ENCODE measurements around the gene OAF.
A peak's percentile ranks its signal among the peaks of the same experiment; 100 is the strongest.

OAF gene

GRCh38 chr11:120205596-120206161 is 5.2 kb upstream of the OAF start:
- no peak for DNase-seq

DNA sequence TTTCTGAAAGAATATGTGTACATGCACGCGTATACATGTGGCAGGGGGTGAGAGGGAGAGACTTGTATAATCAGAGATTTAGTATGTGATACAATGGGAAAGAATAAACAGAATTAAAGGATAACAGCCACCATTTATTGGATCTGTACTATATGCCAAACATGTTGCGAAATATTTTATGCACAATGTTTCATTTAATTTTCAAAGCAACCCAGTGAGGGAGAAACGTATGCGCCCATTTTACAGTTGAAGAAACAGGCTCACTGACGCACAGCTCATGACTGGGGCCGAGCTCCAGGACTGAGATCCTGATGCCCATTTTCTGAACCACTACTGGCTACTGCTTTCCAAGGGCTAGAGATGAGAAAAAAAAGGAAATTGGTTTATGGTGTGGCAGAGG is 3.3 kb upstream of the OAF start:
- DNase-seq, result no peak

DNA sequence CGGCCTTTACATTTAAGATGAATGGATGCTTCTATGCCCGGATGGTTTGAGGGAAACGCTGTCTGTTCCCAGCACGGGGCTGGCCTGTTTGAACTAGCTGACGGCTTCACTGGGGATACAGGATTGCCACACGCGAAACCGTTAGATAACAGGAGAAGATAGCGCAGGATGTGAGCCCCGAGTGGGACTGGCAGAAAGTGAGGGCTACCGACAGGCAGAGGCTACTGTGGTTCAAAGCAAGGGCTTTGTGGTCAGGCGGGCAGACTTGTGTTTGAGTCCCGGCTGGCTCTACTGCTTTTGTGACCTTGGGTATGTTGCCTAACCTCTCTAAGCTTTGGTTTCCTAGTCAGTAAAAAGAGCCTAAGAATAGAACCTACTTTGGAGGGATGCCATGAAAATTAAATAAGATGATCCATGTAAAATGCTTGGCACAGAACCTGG is 2.8 kb upstream of the OAF start:
- DNase-seq, result peak in 1 of 2 donors; percentile 21

DNA sequence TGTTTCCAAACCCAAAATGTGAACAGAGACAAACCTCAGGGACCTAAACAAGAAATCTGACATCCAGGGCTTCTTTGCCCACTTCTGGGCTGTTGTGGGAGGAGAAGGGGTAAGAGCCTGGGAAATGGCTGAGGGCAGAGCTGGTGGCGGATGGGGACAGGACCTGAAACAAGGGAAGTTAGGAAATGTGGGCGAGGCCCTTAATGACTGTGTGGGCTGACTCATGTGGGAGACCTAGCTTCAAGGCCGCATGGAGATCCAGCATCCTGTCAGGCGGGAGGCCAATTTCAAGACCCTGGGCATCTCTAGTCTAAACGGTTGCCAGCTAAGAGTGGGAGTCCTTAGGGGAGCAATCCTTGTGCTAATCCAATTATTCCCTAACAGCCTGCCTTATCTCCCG is 2.1 kb upstream of the OAF start:
- DNase-seq, result peak in 1 of 2 donors; percentile 44

DNA sequence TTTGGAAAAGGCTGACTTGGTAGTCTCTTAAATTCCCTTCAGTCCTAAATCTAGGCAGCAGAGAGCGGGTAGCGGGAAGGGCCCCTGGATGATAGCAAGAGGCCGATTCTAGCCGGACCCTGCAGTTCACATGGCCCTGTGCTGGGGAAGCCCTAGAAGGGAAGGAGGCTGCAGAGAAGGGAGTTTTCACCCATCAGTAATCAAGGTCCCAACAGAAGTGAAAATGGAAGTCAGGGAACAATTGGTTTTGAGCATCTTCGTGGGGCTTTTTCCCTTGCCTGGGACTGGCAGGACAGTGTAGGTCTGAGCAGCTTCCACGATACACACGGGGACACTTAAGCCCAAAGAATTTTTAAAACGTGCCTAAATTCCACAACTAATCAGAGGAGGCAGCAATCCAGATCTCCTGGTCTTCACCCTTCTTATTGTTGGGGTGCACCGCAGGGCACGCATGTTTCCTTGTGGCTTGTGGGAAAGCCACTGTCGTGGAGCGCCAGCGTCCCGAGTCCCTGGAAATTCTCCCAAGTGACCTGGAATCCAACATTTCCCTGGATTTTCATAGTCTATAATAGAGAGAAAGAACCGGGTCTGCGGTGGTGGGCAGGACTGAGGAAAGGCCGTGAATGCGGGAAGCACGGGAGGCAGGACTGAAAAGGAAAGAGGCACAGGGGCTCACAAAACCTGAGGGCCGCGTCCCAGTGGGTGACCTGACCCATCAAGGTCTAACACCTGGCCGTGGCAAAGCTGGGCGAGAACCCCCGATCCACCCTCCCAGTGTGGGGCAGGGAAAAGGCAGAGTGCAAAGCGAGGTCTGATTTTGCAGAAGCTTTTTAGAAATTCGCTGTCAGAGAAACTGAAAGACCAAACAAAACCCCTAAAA is 846 bp upstream of the OAF start:
- DNase-seq, result no peak

DNA sequence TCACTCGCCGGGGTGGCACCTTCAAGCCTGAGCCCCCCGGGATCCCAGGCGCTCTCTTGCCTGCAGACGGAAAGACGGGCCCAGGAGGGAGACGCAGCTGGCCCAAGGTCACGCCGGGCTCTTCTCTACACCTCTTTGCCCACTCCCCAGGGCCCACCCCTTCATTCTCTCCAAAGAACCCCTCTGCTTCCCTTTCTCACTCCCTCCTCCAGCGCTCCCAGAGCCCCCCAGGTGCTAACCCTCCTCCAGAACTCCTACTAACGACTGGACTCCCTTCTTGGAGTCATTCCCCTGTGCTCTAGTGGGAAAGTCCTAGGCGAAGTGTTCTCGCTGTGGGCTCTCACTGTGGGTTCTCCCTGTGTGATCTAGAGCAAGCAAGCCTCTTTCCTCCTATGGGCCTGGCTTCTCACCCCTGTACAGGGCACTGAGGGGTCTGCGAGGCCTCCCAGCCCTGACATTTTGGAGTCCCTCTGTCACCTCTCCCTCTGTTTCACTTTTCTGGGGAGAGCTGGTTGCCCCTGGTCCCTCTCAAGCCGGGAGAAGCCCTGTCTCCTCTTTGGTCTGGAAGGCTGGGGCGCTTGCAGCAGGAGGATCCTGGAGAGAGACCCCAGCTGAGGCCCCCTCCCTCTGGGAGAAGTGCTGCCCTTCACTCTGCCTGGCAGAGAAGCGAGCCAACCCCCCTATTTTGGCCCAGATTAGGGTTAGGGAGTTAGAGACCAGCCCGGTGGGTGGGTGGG is 858 bp downstream of the OAF start:
- no peak for DNase-seq

- no peak for DNase-seq
These were observed 1.5 kb downstream of the OAF start for GRCh38 chr11:120212259-120212878.

- DNase-seq, result no peak
These were observed 2.1 kb downstream of the OAF start for GRCh38 chr11:120212926-120213325.

DNA sequence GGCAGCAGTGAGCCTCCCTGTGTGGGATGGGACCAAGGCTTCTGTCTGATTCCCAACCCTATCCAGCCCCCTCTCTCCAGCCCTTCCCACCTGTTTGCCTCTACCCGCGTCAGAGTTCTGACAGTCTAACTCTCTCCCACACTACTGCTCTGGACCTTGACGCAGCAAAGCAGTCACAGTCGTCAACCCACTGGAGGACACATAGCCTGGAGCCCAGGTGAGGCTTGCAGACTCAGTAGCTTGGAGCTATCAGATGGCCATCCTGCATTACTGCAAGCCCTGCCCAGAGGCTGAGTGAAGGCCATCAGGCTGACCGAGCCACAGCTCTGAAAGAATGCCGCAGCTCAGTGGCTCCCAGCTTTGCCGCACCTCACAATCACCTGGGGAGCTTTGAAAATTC is 3.7 kb downstream of the OAF start:
- no peak for DNase-seq

- DNase-seq, result no peak
These were observed 4.8 kb downstream of the OAF start for GRCh38 chr11:120215634-120216033.

DNA sequence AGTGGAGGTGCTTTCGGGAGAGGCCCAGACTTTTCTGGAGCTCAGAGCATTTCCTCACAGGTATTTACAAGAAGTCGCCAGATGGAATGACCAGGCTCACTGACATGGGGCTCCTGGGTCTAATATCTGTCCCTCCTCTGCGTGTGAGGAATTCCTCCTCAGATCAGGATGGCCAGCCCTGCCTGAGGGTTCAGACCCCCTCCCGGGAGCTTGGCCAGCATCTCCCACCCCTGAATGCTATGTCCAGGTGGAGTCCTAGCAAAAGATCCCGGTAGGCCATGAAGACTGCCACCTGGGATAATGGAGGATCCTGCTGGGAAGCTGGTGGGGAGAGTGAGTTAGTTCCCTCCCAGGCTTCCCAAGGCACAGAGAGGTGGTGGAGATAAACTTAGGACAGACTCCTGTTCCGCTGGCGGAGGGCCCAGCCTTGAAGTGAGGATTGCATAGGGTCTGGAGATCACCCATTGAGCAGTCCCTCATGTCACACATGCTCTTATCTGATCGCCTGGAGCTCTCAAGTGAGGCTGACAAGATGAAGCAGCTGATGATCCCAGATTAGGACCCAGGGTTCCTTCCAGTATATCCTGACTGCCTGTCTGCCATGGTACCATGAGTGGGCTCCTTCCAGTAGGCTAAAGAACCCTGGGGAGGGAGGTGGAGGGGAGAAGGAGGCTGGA is 5.7 kb downstream of the OAF start:
- DNase-seq, result no peak

DNA sequence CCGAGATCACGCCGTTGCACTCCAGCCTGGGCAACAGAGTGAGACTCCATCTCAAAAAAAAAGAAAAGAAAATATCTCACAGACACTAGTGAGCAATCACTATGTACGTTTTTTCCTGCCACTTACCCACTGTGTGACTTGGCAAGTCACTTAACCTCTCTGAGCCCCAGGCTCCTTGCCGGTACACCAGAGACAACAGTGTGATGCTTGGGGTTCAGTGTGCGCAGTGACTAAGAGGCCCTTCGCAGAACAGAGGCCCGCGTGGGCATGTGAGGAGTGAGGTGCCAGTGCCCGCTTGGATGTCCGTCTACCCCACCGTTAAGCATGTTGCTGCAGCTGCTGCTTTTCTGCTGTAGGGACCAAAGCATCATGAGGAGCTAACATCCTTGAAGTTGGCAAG is 6.7 kb downstream of the OAF start:
- no peak for DNase-seq

- DNase-seq, result no peak
These were observed 7.3 kb downstream of the OAF start for GRCh38 chr11:120217941-120218694.

- DNase-seq, result no peak
These were observed 7.8 kb downstream of the OAF start for GRCh38 chr11:120218695-120219033.

- DNase-seq, result no peak
These were observed 8.6 kb downstream of the OAF start for GRCh38 chr11:120219232-120219937.

- DNase-seq, result peak in 1 of 2 donors; percentile 41
These were observed 9.3 kb downstream of the OAF start for GRCh38 chr11:120219938-120220746.

GRCh38 chr11:120220747-120221037 is 9.9 kb downstream of the OAF start:
- no peak for DNase-seq

- DNase-seq, result no peak
These were observed 10.4 kb downstream of the OAF start for GRCh38 chr11:120221115-120221752.

- no peak for DNase-seq
These were observed 12.1 kb downstream of the OAF start for GRCh38 chr11:120222916-120223315.

DNA sequence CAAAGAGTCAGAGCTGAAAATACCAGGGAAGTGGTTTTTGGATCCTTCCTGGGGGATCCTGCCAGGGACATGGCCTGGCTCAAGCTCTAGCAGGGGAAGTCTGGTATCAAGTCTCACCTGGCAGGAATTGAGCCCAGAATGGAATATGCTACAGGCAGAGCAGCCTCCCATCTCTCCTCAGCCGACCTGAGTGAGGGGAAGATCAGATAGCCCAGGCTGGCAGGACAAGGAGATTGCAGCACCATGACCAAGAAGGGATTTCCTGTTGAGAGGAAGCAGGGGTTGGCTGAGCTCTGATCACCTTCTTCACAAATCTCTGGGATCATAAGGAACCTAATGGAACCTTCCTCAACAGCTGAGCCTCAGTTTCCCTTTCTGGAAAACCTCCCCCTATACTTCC is 13.0 kb downstream of the OAF start:
- DNase-seq, result no peak

All from bone marrow (tissue), 2 donors.